ENCODE measurements around the gene MYOD1.

- no peak for TF ChIP-seq GATA3 (IDR thresholded peaks at IDR 0.05; ENCODE audit: low read depth, low read length)
- no peak for TF ChIP-seq GATA2 (IDR thresholded peaks at IDR 0.05; ENCODE audit: low read depth, low read length)
These were observed 49.2 kb downstream of the MYOD1 start for GRCh38 chr11:17768547-17768946.
